Ovary (tissue), 3 donors: ENCODE results near the gene LMOD3.

Source experiments
- EP300 ChIP-seq: sonication (generic); formaldehyde crosslinking; IDR thresholded peaks from one replicate; pipeline ENCODE4 v1.6.1; 2017; ENCODE audit warnings: antibody characterized with exemption
- POLR2A ChIP-seq: fragments of 450-650 bp; IDR thresholded peaks from one replicate; pipeline ENCODE4 v1.6.1; 2017; ENCODE audit warnings: antibody characterized with exemption, mild to moderate bottlenecking, moderate library complexity
- TF ChIP-seq, protein P1 (sequence below), 3 donors: fragments of 450-650 bp in 2 of 3; fragments of 200-600 bp in 1 of 3; IDR thresholded peaks; one replicate each; pipeline versions ENCODE4 v1.5.1 to v1.8.0; 2016 to 2022; ENCODE audit warnings: antibody characterized with exemption in 3 of 3, mild to moderate bottlenecking in 1 of 3
- donor health status: DM: no; HTN: no; CAD: no.

DNA sequence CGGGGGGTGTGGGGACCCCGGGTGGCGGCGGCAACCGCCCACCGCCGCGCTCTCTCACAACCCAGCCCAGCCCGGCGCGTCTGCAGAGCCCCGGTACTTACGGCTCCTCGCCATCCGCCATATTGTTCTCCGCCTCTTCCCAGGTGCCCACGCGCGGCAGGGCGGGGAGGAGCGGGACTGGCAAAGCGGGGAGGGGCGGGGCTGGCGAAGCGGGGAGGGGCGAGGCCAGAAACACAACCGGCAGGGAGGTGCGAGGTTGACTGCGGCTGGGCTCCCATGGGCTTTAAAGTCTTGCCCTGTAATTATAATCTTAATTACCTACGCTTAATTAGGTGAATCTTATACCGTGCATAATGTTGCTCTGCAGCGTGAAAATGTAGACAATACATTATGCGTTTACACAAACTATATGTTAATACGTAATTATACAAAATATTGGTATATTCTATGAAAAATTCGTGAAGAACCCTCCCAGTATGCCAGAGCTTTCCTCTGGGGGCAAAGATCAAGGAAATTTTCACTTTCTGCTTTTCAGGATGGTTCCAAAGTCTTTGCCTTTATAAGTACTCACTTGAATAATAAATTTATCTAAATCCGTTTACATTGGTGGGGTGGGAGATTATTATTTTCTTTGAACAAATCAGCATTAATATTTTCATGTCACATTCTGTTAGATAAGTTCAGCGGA, 42.0 kb downstream of the LMOD3 start, which contains the start of gene UBA3:
- TF ChIP-seq, protein P1, sequence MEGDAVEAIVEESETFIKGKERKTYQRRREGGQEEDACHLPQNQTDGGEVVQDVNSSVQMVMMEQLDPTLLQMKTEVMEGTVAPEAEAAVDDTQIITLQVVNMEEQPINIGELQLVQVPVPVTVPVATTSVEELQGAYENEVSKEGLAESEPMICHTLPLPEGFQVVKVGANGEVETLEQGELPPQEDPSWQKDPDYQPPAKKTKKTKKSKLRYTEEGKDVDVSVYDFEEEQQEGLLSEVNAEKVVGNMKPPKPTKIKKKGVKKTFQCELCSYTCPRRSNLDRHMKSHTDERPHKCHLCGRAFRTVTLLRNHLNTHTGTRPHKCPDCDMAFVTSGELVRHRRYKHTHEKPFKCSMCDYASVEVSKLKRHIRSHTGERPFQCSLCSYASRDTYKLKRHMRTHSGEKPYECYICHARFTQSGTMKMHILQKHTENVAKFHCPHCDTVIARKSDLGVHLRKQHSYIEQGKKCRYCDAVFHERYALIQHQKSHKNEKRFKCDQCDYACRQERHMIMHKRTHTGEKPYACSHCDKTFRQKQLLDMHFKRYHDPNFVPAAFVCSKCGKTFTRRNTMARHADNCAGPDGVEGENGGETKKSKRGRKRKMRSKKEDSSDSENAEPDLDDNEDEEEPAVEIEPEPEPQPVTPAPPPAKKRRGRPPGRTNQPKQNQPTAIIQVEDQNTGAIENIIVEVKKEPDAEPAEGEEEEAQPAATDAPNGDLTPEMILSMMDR (IDR thresholded peaks at IDR 0.05), result no peak
- no peak for TF ChIP-seq POLR2A
- no peak for TF ChIP-seq EP300
